B cell (primary cell): ENCODE results near the gene CCDC3. TPM values are rescaled to one million over a fixed set of nuclear protein-coding genes. Genes with fewer than 3 reads are reported as not detected.

ENCODE experiments used
- ATAC-seq: fragments of 200-7000 bp; cut with Tn5 transposase; one replicate; pipeline ENCODE4 v1.10.0; 2021; ENCODE audit warnings: low read depth, mild to moderate bottlenecking, moderate number of reproducible peaks, moderate library complexity
- CTCF ChIA-PET: fragments of 350-600 bp; sonication (Branson Sonifier 250); formaldehyde crosslinking; loops from one replicate; lab custom pipeline; 2021; ENCODE audit warnings: antibody characterized with exemption, inconsistent platforms; lab: Charles Lee
- POLR2A ChIA-PET: fragments of 350-600 bp; sonication (Branson Sonifier 250); formaldehyde crosslinking; loops from one replicate; lab custom pipeline; 2021; ENCODE audit warnings: antibody characterized with exemption; lab: Charles Lee
- DNase-seq: peaks from one replicate; pipeline ENCODE4 v3.0.0; 2013
- H2AFZ ChIP-seq: 2 replicates; pipeline ENCODE4 v1.6.1; 2012; ENCODE audit warnings: mild to moderate bottlenecking, low read depth, low read length; ENCODE audit not compliant: insufficient read depth, poor library complexity, severe bottlenecking
- H3K27ac ChIP-seq, 2 donors: 1 replicate in 1 of 2; 2 replicates in 1 of 2; pipeline ENCODE4 v1.5.1; 2012 to 2013; ENCODE audit warnings: low read length in 2 of 2, mild to moderate bottlenecking in 2 of 2, moderate library complexity in 1 of 2
- H3K27me3 ChIP-seq, 4 experiments: fragments of 200-600 bp in 1 of 4; sonication (generic) in 1 of 4; replicated peaks in 1 of 4; 1 replicate in 2 of 4; 2 replicates in 2 of 4; pipeline versions ENCODE4 v1.6.1 to v1.7.0; 2013 to 2016; ENCODE audit warnings: low read length in 3 of 4, mild to moderate bottlenecking in 2 of 4, mixed read lengths in 1 of 4, moderate library complexity in 1 of 4; ENCODE audit not compliant: insufficient read depth in 4 of 4, control insufficient read depth in 3 of 4; ENCODE audit errors: control extremely low read depth in 1 of 4
- H3K36me3 ChIP-seq, 2 experiments: replicated peaks in 1 of 2; 1 replicate in 1 of 2; 2 replicates in 1 of 2; pipeline versions ENCODE4 v1.6.1 to v1.7.1; 2013; ENCODE audit warnings: low read length in 1 of 2; ENCODE audit not compliant: insufficient read depth in 2 of 2, control insufficient read depth in 1 of 2; ENCODE audit errors: control extremely low read depth in 1 of 2, extremely low read depth in 1 of 2
- H3K4me1 ChIP-seq, 2 donors: fragments of 200-600 bp in 1 of 2; sonication (generic) in 1 of 2; 1 replicate in 1 of 2; 2 replicates in 1 of 2; pipeline versions ENCODE4 v1.5.1 to v1.6.1; 2013 to 2017; ENCODE audit warnings: low read length in 2 of 2; ENCODE audit not compliant: control insufficient read depth in 2 of 2, insufficient read depth in 2 of 2
- H3K4me2 ChIP-seq: replicated peaks from 2 replicates; pipeline ENCODE3; 2012; ENCODE audit warnings: mild to moderate bottlenecking, low read depth, low read length; ENCODE audit not compliant: poor library complexity, severe bottlenecking
- H3K4me3 ChIP-seq, 5 experiments: fragments of 200-600 bp in 1 of 5; sonication (generic) in 1 of 5; 1 replicate in 3 of 5; 2 replicates in 2 of 5; pipeline versions ENCODE4 v1.5.1 to v1.7.0; 2011 to 2016; ENCODE audit warnings: low read length in 4 of 5, mild to moderate bottlenecking in 4 of 5, low read depth in 2 of 5, control low read depth in 1 of 5, moderate library complexity in 1 of 5; ENCODE audit not compliant: insufficient read depth in 1 of 5; ENCODE audit errors: control extremely low read depth in 1 of 5, extremely low read depth in 1 of 5
- H3K79me2 ChIP-seq: fragments of 200-600 bp; sonication (generic); one replicate; pipeline ENCODE4 v1.6.0; 2016; ENCODE audit warnings: low read length; ENCODE audit not compliant: control insufficient read depth, insufficient read depth
- H3K9ac ChIP-seq: fragments of 200-600 bp; sonication (generic); 2 replicates; pipeline ENCODE4 v1.6.1; 2017; ENCODE audit warnings: mild to moderate bottlenecking, low read length, moderate library complexity
- H3K9me3 ChIP-seq, 3 donors: one replicate each; pipeline versions ENCODE4 v1.6.1 to v1.7.1; 2013; ENCODE audit warnings: low read length in 2 of 3; ENCODE audit not compliant: control insufficient read depth in 2 of 3, insufficient read depth in 1 of 3; ENCODE audit errors: control extremely low read depth in 1 of 3
- H4K20me1 ChIP-seq: 2 replicates; pipeline ENCODE4 v1.6.0; 2012; ENCODE audit warnings: mild to moderate bottlenecking, low read length; ENCODE audit not compliant: insufficient read depth, control insufficient read depth, poor library complexity, severe bottlenecking
- H3K27ac Mint-ChIP-seq: one replicate; pipeline ENCODE4 v1.8.0; 2021; ENCODE audit warnings: mixed read lengths
- H3K27me3 Mint-ChIP-seq: one replicate; pipeline ENCODE4 v1.8.0; 2021; ENCODE audit warnings: mixed read lengths
- H3K4me1 Mint-ChIP-seq: one replicate; pipeline ENCODE4 v1.8.0; 2021; ENCODE audit warnings: mixed read lengths
- H3K4me3 Mint-ChIP-seq: one replicate; pipeline ENCODE4 v1.8.0; 2021; ENCODE audit warnings: mixed read lengths
- H3K9me3 Mint-ChIP-seq: one replicate; pipeline ENCODE4 v1.8.0; 2022; ENCODE audit warnings: mixed read lengths; ENCODE audit not compliant: insufficient read depth
- EZH2 ChIP-seq: IDR thresholded peaks from 2 replicates; pipeline ENCODE4 v1.6.1; 2012; ENCODE audit warnings: borderline replicate concordance, low read depth, mild to moderate bottlenecking, moderate library complexity, low read length; ENCODE audit not compliant: insufficient read depth, poor library complexity, severe bottlenecking
- WGBS: methylation state at CpG from one replicate; pipeline ENCODE4 v1.1.5; 2013; ENCODE audit warnings: missing lambda C conversion rate; ENCODE audit not compliant: insufficient coverage; 5-methylcytosine and 5-hydroxymethylcytosine counted together
- intact Hi-C: fragments of 100-400 bp; cut with micrococcal nuclease; formaldehyde crosslinking; loops from one replicate; pipeline ENCODE4 v1.10.0; 2022
- polyA plus RNA-seq: library from polyadenylated mRNA; depleted of rRNA; stranded (reverse); fragments of >200 nt; gene quantifications from 2 replicates; pipeline ENCODE4 v1.2.3, GENCODE V29; 2012
- total RNA-seq, 2 donors: library from RNA; stranded (reverse); fragments of 120-200 nt in 1 of 2; gene quantifications; 1 replicate in 1 of 2; 2 replicates in 1 of 2; pipeline versions ENCODE4 v1.2.3 to v1.2.4, GENCODE V29; 2013 to 2022
- TF ChIP-seq, protein P1 (sequence below): fragments of 200-600 bp; IDR thresholded peaks from one replicate; pipeline ENCODE4 v1.8.0; 2022; ENCODE audit warnings: antibody characterized with exemption, mild to moderate bottlenecking

The CCDC3 gene
- total and polyA plus RNA-seq, 2 donors (not counting 1 experiment from before 2014, with no cell fraction given): 0.12 TPM; not detected in 1

DNA sequence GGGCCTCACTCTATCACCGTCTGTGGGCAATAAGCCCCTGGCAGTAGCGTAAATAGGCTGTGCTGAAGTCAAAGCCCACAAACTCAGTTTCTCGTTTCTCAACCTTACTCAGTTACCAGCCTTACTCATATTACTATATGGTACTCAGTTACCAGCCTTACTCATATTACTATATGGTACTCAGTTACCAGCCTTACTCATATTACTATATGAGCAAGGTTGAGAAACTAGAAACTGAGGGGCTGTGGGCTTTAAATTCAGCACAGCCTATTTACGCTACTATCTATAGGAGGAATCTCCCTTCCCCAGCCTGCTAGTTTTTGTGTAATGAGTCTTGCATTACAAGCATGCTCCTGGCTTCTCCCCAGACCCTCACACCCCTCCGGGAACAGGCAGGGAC lies 35.4 kb downstream of the CCDC3 start:
- Mint-ChIP-seq H3K27ac (no peak overlapping the region), H3K4me1 (no peaks in the 10 kb centered on the region), H3K9me3 (peaks cover 5% of the 10 kb centered on the region), H3K27me3 (peaks cover 23% of the 10 kb centered on the region), H3K4me3 (no peak overlapping the region)
- no peak for TF ChIP-seq EZH2
- TF ChIP-seq, protein P1, sequence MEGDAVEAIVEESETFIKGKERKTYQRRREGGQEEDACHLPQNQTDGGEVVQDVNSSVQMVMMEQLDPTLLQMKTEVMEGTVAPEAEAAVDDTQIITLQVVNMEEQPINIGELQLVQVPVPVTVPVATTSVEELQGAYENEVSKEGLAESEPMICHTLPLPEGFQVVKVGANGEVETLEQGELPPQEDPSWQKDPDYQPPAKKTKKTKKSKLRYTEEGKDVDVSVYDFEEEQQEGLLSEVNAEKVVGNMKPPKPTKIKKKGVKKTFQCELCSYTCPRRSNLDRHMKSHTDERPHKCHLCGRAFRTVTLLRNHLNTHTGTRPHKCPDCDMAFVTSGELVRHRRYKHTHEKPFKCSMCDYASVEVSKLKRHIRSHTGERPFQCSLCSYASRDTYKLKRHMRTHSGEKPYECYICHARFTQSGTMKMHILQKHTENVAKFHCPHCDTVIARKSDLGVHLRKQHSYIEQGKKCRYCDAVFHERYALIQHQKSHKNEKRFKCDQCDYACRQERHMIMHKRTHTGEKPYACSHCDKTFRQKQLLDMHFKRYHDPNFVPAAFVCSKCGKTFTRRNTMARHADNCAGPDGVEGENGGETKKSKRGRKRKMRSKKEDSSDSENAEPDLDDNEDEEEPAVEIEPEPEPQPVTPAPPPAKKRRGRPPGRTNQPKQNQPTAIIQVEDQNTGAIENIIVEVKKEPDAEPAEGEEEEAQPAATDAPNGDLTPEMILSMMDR: no peak
- CTCF ChIA-PET: no interaction called here
- Histone ChIP-seq H3K9me3 (peaks cover 0 to 14% (median 13%) of the 10 kb centered on the region in 3 donors), H3K36me3 (no peaks in the 10 kb centered on the region), H3K9ac (no peak overlapping the region), H2AFZ (no peak overlapping the region), H3K27ac (no peak overlapping the region), H3K4me1 (no peaks in the 10 kb centered on the region), H4K20me1 (no peaks in the 10 kb centered on the region), H3K27me3 (peaks cover 0 to 4% (median 0%) of the 10 kb centered on the region in 4 experiments), H3K79me2 (no peaks in the 10 kb centered on the region), H3K4me2 (no peak overlapping the region), H3K4me3 (no peak overlapping the region)
- intact Hi-C loops: no loop called here
- no peak for ATAC-seq
- POLR2A ChIA-PET: no interaction called here
- 64% methylated on average over 4 of the region's 5 CpGs for WGBS
- DNase-seq: no peak

DNA sequence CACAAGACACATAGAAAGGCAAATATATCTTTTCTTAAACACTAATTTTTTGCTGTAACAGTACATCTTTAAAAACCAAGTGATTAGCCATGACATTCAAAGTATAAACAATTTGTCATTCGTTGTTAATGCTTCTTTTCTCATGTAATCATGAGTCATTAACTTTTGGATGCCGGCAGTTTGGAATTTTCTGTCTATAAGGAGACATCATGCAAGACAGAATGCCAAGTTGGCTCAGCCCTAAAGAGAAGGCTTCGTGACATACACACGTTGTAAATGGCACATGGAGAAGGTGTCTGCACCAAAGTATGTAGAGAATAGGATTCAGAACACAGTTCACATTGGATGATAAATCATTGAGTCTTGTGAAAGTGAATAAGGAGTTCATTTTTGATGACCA lies 35.9 kb downstream of the CCDC3 start:
- Histone ChIP-seq H3K4me1 (no peaks in the 10 kb centered on the region), H3K27ac (no peak overlapping the region), H3K9me3 (peaks cover 0 to 14% (median 13%) of the 10 kb centered on the region in 3 donors), H3K27me3 (peaks cover 0 to 4% (median 0%) of the 10 kb centered on the region in 4 experiments), H3K79me2 (no peaks in the 10 kb centered on the region), H2AFZ (no peak overlapping the region), H3K9ac (no peak overlapping the region), H4K20me1 (no peaks in the 10 kb centered on the region), H3K4me3 (no peak overlapping the region), H3K4me2 (no peak overlapping the region), H3K36me3 (no peaks in the 10 kb centered on the region)
- CTCF ChIA-PET: no interaction called here
- POLR2A ChIA-PET: no interaction called here
- Mint-ChIP-seq H3K4me3 (no peak overlapping the region), H3K27ac (no peak overlapping the region), H3K9me3 (peaks cover 5% of the 10 kb centered on the region), H3K4me1 (no peaks in the 10 kb centered on the region), H3K27me3 (peaks cover 27% of the 10 kb centered on the region)
- no peak for ATAC-seq
- 52% methylated on average over 3 of the region's 4 CpGs for WGBS
- intact Hi-C loops: no loop called here
- TF ChIP-seq, protein P1: no peak
- TF ChIP-seq EZH2: no peak
- DNase-seq: no peak
